H1 (cell line): ENCODE data around the gene CARD18. TPM values are rescaled to one million over a fixed set of nuclear protein-coding genes. Genes with fewer than 3 reads are reported as not detected.

ENCODE experiments used
- FOSL1 ChIP-seq: IDR thresholded peaks from 2 replicates; pipeline ENCODE4 v1.6.1; 2011; ENCODE audit warnings: mild to moderate bottlenecking, low read depth, low read length, moderate library complexity; ENCODE audit not compliant: insufficient read depth
- JUN ChIP-seq: IDR thresholded peaks from 2 replicates; pipeline ENCODE4 v1.6.1; 2011; ENCODE audit warnings: low read depth, mild to moderate bottlenecking, improper control_type of control experiment, low read length
- NRF1 ChIP-seq: IDR thresholded peaks from 2 replicates; pipeline ENCODE4 v1.6.1; 2011; ENCODE audit warnings: mild to moderate bottlenecking, low read depth, low read length, improper control_type of control experiment
- RBBP5 ChIP-seq: IDR thresholded peaks from 2 replicates; pipeline ENCODE4 v1.7.1; 2012; ENCODE audit warnings: low read depth, mild to moderate bottlenecking, inconsistent platforms, low read length, moderate library complexity, borderline replicate concordance
- polyA plus RNA-seq, 7 experiments: library from polyadenylated mRNA; depleted of rRNA in 3 of 7; stranded (reverse) in 5 of 7; unstranded in 2 of 7; fragments of >200 nt in 5 of 7; fragments of 200-250 nt in 2 of 7; gene quantifications; 1 replicate in 5 of 7; 2 replicates in 1 of 7; 4 replicates in 1 of 7; pipeline versions ENCODE4 v1.2.1 to v1.2.3, GENCODE V29; 2011 to 2013; ENCODE audit warnings: missing spikeins in 2 of 7, mixed read lengths in 2 of 7
- total RNA-seq: library from RNA; stranded (reverse); fragmentation: NEBNext Ultra II Directional; extraction: Animal tissue kit (Norgen Biotek cat#: 25700); gene quantifications from 2 replicates; pipeline ENCODE4 v1.2.1, GENCODE V29; 2021
- TF ChIP-seq, protein P1 (sequence below): fragments of 300-600 bp; sonication (generic); IDR thresholded peaks from 2 replicates; pipeline ENCODE4 v1.7.1; 2012; ENCODE audit warnings: low read length, moderate library complexity, mild to moderate bottlenecking, inconsistent platforms; ENCODE audit not compliant: insufficient replicate concordance

Gene CARD18
- total and polyA plus RNA-seq, 2 of the 8 experiments (the other 6 are each of a cell fraction or from before 2014, with no cell fraction given): not detected

DNA sequence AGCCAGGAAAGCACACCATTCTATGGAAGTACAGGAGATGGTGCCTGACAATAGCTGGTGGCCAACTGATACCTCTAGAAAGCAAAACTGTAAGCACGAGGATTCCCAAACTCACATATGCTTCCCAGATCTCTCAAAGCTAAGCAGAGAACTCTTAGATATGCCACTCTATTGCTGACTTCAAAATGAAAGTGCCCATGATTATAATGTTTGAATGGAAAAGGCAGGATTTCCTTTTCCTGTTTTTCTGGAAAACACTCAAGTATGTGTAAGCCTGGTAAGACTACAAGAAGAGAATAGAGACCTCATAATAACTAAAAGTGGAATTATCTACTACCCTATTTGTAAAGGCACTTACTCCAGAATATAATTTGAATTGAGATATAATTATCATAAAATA, 2.6 kb upstream of the CARD18 start (continued):
- TF ChIP-seq, protein P1, sequence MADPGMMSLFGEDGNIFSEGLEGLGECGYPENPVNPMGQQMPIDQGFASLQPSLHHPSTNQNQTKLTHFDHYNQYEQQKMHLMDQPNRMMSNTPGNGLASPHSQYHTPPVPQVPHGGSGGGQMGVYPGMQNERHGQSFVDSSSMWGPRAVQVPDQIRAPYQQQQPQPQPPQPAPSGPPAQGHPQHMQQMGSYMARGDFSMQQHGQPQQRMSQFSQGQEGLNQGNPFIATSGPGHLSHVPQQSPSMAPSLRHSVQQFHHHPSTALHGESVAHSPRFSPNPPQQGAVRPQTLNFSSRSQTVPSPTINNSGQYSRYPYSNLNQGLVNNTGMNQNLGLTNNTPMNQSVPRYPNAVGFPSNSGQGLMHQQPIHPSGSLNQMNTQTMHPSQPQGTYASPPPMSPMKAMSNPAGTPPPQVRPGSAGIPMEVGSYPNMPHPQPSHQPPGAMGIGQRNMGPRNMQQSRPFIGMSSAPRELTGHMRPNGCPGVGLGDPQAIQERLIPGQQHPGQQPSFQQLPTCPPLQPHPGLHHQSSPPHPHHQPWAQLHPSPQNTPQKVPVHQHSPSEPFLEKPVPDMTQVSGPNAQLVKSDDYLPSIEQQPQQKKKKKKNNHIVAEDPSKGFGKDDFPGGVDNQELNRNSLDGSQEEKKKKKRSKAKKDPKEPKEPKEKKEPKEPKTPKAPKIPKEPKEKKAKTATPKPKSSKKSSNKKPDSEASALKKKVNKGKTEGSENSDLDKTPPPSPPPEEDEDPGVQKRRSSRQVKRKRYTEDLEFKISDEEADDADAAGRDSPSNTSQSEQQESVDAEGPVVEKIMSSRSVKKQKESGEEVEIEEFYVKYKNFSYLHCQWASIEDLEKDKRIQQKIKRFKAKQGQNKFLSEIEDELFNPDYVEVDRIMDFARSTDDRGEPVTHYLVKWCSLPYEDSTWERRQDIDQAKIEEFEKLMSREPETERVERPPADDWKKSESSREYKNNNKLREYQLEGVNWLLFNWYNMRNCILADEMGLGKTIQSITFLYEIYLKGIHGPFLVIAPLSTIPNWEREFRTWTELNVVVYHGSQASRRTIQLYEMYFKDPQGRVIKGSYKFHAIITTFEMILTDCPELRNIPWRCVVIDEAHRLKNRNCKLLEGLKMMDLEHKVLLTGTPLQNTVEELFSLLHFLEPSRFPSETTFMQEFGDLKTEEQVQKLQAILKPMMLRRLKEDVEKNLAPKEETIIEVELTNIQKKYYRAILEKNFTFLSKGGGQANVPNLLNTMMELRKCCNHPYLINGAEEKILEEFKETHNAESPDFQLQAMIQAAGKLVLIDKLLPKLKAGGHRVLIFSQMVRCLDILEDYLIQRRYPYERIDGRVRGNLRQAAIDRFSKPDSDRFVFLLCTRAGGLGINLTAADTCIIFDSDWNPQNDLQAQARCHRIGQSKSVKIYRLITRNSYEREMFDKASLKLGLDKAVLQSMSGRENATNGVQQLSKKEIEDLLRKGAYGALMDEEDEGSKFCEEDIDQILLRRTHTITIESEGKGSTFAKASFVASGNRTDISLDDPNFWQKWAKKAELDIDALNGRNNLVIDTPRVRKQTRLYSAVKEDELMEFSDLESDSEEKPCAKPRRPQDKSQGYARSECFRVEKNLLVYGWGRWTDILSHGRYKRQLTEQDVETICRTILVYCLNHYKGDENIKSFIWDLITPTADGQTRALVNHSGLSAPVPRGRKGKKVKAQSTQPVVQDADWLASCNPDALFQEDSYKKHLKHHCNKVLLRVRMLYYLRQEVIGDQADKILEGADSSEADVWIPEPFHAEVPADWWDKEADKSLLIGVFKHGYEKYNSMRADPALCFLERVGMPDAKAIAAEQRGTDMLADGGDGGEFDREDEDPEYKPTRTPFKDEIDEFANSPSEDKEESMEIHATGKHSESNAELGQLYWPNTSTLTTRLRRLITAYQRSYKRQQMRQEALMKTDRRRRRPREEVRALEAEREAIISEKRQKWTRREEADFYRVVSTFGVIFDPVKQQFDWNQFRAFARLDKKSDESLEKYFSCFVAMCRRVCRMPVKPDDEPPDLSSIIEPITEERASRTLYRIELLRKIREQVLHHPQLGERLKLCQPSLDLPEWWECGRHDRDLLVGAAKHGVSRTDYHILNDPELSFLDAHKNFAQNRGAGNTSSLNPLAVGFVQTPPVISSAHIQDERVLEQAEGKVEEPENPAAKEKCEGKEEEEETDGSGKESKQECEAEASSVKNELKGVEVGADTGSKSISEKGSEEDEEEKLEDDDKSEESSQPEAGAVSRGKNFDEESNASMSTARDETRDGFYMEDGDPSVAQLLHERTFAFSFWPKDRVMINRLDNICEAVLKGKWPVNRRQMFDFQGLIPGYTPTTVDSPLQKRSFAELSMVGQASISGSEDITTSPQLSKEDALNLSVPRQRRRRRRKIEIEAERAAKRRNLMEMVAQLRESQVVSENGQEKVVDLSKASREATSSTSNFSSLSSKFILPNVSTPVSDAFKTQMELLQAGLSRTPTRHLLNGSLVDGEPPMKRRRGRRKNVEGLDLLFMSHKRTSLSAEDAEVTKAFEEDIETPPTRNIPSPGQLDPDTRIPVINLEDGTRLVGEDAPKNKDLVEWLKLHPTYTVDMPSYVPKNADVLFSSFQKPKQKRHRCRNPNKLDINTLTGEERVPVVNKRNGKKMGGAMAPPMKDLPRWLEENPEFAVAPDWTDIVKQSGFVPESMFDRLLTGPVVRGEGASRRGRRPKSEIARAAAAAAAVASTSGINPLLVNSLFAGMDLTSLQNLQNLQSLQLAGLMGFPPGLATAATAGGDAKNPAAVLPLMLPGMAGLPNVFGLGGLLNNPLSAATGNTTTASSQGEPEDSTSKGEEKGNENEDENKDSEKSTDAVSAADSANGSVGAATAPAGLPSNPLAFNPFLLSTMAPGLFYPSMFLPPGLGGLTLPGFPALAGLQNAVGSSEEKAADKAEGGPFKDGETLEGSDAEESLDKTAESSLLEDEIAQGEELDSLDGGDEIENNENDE: no peak
- no peak for TF ChIP-seq FOSL1
- TF ChIP-seq JUN: no peak
- TF ChIP-seq RBBP5: no peak
- no peak for TF ChIP-seq NRF1
- TF ChIP-seq, all 59 proteins: peak for 0
